HG02623 (cell line): ENCODE data around the gene GTF2H2.
"Not testable (repeated sequence)": the region's sequence is repeated elsewhere in the genome, so short reads cannot be mapped to it uniquely, and the experiment has no call there.

Experiments
- ATAC-seq: cut with Tn5 transposase; IDR thresholded peaks from one replicate; pipeline ENCODE4 v1.9.1; 2021; ENCODE audit warnings: moderate library complexity; ENCODE audit not compliant: unreplicated experiment

Gene GTF2H2

GRCh38 chr5:71067262-71067928 lies at the start of gene GTF2H2:
GTF2H2 (minus strand) TSS chr5:71067676; CDS start chr5:71062763, 4,913 bp downstream.
- peak; percentile 93 for ATAC-seq

- not testable (repeated sequence) for ATAC-seq
These were observed 42.3 kb upstream of the GTF2H2 start for GRCh38 chr5:71109730-71110275.

- not testable (repeated sequence) for ATAC-seq
These were observed 32.5 kb upstream of the GTF2H2 start for GRCh38 chr5:71099996-71100395.

DNA sequence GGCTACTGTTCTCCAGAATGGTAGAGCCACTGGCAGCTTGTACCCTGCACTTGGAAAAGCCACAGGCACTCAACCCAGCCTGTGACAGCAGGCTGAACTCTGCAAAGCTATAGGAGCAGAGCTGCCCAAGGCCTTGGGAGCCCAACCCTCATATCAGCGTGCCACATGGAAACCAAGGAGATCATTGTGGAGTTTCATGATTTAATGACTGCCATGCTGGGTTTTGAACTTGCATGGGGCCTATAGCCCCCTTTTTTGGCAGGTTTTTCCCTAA lies 30.4 kb upstream of the GTF2H2 start:
- not testable (repeated sequence) for ATAC-seq

- ATAC-seq = not testable (repeated sequence)
These were observed 29.9 kb upstream of the GTF2H2 start for GRCh38 chr5:71097173-71097929.

DNA sequence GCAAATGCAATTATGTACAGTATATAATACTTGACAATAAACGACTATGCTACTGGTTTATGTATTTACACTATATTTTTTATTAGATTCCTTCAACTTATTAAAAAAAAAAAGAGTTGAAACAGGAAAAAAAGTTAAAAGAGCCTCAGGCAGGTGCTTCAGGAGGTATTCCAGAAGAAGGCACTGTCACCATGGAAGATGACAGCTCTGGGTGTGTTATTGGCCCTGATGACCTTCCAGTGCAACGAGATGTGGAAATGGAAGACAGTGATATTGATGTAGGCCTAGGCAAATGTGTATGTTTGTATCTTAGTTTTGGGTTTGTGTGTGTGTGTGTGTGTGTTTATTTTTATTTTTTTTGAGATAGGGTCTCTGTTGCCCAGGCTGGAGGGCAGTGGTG lies 22.3 kb upstream of the GTF2H2 start:
- ATAC-seq = not testable (repeated sequence)

- ATAC-seq = not testable (repeated sequence)
These were observed 21.3 kb upstream of the GTF2H2 start for GRCh38 chr5:71088754-71089153.

DNA sequence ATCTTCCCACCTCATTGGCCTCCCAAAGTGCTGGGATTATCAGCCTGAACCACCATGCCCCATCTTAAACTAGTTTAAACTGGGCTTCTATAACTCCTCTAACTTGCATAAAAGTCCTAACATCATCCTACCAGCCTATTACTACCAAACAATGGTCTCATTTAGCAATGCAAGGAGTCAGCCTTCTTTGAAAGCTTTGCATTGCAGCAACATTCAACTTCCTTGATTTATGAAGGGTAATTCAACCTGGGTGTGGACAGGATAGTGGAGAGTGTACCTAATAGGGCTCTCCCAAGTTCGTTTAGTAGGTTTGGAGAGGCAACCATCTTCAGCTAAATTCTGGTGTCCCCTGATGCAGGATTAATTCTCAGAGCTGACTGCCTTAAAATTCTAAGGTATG lies 18.7 kb upstream of the GTF2H2 start:
- ATAC-seq = not testable (repeated sequence)

GRCh38 chr5:71084280-71085063 lies 17.0 kb upstream of the GTF2H2 start:
- ATAC-seq = not testable (repeated sequence)

DNA sequence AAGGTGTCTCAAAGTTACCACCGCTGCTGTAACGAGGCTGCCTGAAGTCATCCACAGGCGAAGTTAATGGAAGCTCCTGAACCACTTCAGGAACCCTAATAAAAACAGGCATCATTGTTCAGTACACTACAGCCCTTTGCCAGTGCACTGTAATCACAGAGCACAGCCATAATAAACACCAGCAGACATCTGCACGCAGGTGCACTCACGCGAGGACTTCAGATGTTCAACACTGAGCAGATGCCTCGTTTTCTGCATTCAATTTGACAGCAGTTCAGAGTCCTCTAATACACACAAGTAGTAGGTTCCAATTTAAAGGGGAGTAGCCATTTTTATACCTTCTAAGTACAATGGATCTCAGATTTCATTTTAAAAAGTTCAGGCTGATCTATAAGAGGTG lies 15.4 kb upstream of the GTF2H2 start:
- not testable (repeated sequence) for ATAC-seq

DNA sequence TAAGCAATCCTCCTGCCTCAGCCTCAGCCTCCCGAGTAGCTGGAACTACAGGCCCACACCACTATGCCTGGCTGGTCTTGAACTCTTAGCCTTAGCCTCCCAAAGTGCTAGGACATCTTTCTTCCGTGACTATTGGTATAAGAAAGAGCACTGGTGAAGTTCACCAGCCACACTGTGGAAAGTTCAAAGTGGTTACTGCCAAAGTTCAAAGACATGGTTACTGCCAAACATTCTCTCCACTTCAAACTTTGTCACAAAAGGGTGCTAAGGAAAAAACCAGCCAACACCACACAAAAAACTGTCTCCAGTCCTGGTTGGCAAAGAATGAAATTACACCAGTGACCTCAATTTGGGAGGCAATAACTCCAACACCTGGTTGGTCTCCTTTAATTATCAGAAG lies 14.9 kb upstream of the GTF2H2 start:
- ATAC-seq = not testable (repeated sequence)

DNA sequence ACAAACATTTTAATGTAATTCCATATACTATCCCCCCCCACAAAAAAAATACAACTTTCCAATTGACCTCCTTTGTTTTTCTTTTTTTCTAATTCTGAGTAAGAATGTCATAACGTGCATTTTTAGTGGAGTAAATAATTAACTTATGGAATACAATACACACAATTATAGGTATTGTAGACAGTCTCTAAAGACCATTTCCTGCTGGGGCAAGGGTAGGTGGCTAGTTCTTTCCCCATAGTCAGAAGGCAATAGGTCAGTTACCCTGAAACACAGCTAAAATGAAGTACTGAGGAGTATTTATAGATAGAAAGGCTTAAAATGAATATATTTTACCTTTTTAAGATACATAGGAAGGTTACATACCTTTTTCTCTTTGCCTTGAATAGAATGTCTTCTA lies 6.2 kb downstream of the GTF2H2 start:
- not testable (repeated sequence) for ATAC-seq

DNA sequence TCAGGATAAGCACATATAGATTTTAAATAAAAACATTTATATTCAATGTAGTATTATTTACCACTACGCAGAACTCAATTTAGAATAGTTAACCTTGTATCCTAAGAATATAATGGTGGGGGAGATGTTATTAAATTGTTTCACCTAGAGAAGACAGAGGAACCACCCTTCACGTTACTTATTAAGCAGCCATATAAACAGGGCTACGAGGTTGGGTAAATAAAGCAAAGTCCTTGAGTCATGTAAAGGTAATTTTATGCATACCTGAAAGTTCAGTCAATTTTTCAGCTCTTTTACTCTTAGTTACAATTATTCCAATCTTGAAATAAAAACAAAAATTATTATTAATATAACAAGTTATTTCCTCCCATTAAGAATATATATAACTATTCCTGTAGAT lies 8.1 kb downstream of the GTF2H2 start:
- ATAC-seq = not testable (repeated sequence)

GRCh38 chr5:71044808-71045207 lies 22.7 kb downstream of the GTF2H2 start:
- not testable (repeated sequence) for ATAC-seq

DNA sequence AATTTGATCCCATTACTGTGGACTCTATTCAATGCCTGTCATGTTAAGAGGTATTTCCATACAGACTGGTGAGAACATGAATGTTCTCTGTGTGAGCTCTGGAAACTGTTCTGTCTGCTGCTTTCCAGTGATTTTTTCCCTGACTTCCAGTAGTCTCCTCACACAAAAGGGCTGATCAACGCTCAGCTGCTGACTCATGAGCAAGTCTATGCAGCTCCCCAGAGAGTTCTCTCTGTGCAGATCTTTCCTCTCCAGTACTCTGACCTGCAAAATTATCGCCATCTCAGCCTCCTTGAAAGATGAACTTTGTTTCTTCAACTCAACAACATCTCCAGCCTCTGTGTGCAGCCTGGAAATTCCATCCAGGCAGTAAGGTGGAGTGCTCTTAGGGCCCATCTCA lies 23.3 kb downstream of the GTF2H2 start:
- ATAC-seq = not testable (repeated sequence)

- ATAC-seq = not testable (repeated sequence)
These were observed 36.3 kb downstream of the GTF2H2 start for GRCh38 chr5:71031046-71031776.

- not testable (repeated sequence) for ATAC-seq
These were observed 42.1 kb downstream of the GTF2H2 start, which contains the start of gene NAIP for GRCh38 chr5:71025289-71025953. NAIP (minus strand) TSS chr5:71025339; CDS start chr5:71012915, 12,424 bp downstream.

DNA sequence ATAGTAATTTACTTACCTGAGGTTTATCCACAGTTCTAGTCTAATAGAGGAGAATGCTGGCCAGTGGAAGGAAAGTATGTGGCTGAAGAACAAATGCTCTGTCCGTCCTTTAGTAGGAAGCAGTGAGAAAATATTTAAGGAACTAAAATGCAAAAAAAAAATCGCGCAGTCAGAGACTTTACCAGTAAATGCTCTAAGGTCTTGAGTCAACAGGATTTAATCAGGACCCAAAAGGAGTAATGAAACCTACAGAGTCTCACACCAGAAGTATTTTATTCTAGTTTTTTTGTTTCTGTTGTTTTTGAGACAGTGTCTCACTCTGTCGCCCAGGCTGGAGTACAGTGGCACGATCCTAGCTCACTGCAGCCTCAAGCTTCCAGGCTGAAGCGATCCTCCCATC lies 46.8 kb downstream of the GTF2H2 start:
- not testable (repeated sequence) for ATAC-seq

DNA sequence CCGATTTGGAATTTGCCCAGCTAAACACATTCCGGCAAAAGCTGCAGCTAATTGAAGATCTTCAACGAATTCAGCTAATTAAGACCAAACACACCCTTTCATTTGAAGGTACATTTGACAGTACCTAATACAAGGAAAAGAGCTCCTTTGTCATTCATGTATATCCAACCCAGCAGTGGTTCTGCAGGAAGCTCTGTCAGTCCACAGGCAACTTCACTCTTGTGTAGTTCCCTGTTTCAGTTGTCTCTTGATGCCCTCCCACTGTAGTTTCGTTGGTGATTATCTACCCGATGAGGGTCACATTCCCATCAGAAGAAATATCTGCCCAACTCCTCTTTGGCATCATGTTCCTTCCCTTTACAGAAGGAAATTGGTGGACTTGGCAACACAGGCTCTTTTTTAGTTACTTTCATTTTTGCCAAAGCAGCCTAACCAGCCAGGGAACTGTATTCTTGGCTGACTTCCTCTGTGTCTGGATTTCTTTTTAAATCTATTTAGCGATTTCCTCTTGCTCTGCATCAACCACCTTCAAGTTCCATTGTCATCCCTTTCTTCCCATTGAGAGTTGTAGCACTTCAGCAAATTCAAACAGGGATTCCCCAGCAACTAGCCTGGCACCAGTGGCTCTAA lies 49.0 kb downstream of the GTF2H2 start:
- ATAC-seq = not testable (repeated sequence)

GRCh38 chr5:71014176-71014575 lies 53.3 kb downstream of the GTF2H2 start:
- ATAC-seq = no peak
